ENCODE results near the gene THAP4. TPM values are rescaled to one million over a fixed set of nuclear protein-coding genes. Genes with fewer than 3 reads are reported as not detected.

Gene THAP4
- total RNA-seq, 2 experiments from 2014 or later: 45.1 to 48.9 TPM

DNA sequence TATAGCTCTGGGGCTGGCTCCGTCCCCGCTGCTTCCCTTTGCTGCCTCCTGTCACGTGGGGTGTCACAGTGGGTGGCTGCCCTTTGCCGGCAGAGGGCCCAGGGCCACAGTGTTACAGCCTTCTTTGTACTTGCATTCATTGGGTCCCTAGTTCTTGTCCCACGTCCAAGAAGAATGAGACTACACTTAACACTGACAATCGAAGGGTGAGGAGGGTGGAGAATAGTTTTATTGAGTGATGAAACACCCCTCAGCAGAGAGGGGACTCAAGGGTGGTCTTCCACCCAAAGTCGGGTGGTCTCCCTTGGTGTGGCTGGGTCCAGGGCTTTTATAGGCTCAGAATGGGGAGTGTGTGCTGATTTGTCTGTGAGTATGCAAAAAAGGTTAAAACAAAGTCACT lies 2.4 kb upstream of the THAP4 start:
- peak overlapping the region; percentile 7 for H3K27ac Mint-ChIP-seq
- intact Hi-C loops (cut with micrococcal nuclease): no loop called here
- ChIA-PET POLR2A (no interaction called here), CTCF (no interaction called here)
- ATAC-seq: no peak
- H3K36me3 Mint-ChIP-seq (ENCODE audit: low read depth): peaks cover 30% of the 10 kb centered on the region
- no peaks in the 10 kb centered on the region for H3K9me3 Mint-ChIP-seq
- peaks cover 56% of the 10 kb centered on the region for H3K4me1 Mint-ChIP-seq (ENCODE audit: low read depth)
- TF ChIP-seq, protein P1, sequence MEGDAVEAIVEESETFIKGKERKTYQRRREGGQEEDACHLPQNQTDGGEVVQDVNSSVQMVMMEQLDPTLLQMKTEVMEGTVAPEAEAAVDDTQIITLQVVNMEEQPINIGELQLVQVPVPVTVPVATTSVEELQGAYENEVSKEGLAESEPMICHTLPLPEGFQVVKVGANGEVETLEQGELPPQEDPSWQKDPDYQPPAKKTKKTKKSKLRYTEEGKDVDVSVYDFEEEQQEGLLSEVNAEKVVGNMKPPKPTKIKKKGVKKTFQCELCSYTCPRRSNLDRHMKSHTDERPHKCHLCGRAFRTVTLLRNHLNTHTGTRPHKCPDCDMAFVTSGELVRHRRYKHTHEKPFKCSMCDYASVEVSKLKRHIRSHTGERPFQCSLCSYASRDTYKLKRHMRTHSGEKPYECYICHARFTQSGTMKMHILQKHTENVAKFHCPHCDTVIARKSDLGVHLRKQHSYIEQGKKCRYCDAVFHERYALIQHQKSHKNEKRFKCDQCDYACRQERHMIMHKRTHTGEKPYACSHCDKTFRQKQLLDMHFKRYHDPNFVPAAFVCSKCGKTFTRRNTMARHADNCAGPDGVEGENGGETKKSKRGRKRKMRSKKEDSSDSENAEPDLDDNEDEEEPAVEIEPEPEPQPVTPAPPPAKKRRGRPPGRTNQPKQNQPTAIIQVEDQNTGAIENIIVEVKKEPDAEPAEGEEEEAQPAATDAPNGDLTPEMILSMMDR (IDR thresholded peaks at IDR 0.05): no peak
- H3K27me3 Mint-ChIP-seq: no peaks in the 10 kb centered on the region
- peak overlapping the region; percentile 97 for H3K4me3 Mint-ChIP-seq
- DNase-seq: no peak

DNA sequence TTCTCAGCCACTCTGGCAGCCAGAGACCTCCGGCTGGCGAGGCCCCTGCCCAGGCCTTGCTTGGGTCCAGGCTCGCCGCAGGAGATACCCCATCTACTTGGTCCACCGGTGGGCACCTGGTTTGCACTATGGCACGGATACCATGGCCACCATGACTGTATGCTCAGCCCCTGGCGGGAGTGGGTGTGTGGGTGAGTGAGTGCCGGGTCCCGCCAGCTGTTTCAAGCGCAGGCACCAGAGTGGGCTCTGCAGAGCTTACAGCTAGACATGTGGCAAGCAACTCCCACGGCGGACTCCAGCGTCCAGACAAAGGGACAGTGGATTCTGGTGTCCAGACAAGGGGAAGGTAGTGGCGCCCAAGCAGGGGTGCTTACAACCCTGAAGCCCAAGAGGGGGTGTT lies 2.0 kb upstream of the THAP4 start:
- POLR2A ChIA-PET: interaction anchor here (0.6 to 1.0 kb wide), 2 partner anchors 60 to 199 kb away, joined by 3 read pairs; no protein-coding TSS in a partner anchor
- CTCF ChIA-PET: interaction anchor here (1.2 to 2.0 kb wide), 4 partner anchors 22 to 240 kb away, joined by 3 to 7 read pairs (median 4); no protein-coding TSS in a partner anchor
- peak overlapping the region; percentile 15 for H3K27ac Mint-ChIP-seq
- ATAC-seq (no peak), DNase-seq (no peak)
- peaks cover 28% of the 10 kb centered on the region for H3K36me3 Mint-ChIP-seq (ENCODE audit: low read depth)
- H3K4me3 Mint-ChIP-seq: peak overlapping the region; percentile 97
- TF ChIP-seq, protein P1 (IDR thresholded peaks at IDR 0.05): no peak
- intact Hi-C loops (cut with micrococcal nuclease): no loop called here
- H3K4me1 Mint-ChIP-seq (ENCODE audit: low read depth): peaks cover 55% of the 10 kb centered on the region
- H3K27me3 Mint-ChIP-seq: no peaks in the 10 kb centered on the region
- no peaks in the 10 kb centered on the region for H3K9me3 Mint-ChIP-seq

DNA sequence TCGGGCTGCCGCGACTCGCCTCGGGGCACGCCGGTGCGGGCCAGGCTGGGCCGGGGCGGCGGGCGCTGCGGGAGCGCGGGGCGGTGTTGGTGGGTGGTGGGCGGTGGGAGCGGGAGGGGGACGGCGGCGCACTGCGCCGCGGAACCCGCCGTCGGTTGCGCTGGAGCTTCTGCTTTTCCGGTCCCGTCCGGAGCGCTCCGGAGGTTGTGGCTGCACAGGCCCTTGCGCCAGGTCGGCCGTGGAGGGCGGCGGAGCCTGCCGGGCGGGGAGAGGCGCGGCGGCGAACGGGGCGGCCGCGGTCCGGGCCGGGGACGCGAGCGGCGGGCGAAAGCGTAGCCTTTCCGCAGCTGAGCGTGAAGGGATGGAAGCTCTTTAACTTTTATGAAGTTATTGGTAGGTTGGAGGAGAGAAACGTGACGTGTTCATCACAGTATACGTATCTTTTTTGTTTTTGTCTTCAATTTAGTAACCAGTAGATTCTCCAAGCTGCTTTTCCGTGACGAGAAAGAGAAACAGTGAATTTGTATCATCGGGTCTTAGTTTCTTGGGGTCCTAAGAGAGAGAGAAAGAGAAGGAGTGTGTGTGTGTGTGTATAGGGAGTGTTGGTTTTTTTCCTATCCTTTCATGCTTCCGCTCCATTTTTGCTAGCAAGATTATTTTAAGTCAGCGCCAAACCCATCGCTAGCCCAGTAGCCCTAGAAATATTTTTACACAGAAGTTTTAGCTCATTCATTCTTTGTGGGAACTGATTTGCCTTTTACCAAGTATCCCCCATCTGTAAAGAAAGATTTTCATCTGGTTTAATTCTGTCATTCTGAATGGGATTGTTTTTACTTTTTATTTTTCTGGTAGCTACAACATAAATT lies 1.1 kb upstream of the THAP4 start:
- peak overlapping the region; percentile 92 for H3K27ac Mint-ChIP-seq
- TF ChIP-seq, protein P1 (IDR thresholded peaks at IDR 0.05): no peak
- peak overlapping the region; percentile 97 for H3K4me3 Mint-ChIP-seq
- DNase-seq (peak; percentile 47), ATAC-seq (peak; percentile 31)
- H3K27me3 Mint-ChIP-seq: no peaks in the 10 kb centered on the region
- POLR2A ChIA-PET: interaction anchor here (0.6 to 1.6 kb wide), 8 partner anchors 11 to 200 kb away, joined by 3 to 7 read pairs (median 3); no protein-coding TSS in a partner anchor
- intact Hi-C loops (cut with micrococcal nuclease): no loop called here
- H3K9me3 Mint-ChIP-seq: no peaks in the 10 kb centered on the region
- CTCF ChIA-PET: interaction anchor here (0.9 to 2.0 kb wide), 6 partner anchors 20 to 241 kb away, joined by 3 to 7 read pairs (median 3); no protein-coding TSS in a partner anchor
- H3K4me1 Mint-ChIP-seq (ENCODE audit: low read depth): peaks cover 54% of the 10 kb centered on the region
- H3K36me3 Mint-ChIP-seq (ENCODE audit: low read depth): peaks cover 31% of the 10 kb centered on the region

DNA sequence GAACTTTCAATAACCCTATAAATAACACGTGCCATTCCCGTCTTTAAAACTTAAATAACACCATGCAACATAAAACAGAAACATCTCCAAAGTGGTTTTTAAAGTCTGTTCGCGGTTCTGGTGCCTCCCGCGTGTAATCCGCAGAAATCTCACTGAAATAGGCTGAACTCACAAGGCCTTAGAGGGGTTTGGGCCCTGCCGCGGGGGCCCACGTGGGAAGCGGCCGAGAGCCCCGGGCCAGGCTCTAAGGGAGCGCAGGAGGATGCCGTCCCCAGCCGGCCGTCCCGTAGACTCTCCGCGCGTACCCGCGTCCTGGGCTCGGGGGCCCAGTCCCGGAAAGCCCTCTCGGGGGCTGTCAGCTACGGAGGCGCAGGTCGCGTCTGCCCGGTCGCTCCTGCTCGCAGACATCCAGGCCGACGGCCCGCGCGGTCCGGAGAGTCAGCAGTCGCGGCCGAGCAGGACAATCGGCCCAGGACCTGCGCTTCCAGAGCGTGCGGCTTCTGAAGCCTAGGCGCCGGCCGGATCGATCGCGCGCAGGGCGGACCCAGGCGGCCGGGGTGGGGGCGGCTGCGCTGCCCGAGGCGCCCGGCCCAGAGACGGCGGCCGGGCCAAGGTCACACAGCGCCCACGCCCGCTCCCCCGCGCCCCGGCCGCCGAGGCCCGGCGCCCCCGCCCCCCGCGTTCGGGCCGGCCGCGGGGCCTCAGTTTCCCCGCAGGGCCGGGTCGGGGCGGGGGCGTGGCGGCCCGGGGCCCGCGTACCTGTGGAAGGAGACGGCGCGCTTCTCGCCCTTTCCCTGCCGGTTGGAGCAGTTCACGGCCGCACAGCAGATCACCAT lies 558 bp downstream of the THAP4 start:
- H3K4me1 Mint-ChIP-seq (ENCODE audit: low read depth): peaks cover 48% of the 10 kb centered on the region
- intact Hi-C loops (cut with micrococcal nuclease): no loop called here
- ChIA-PET POLR2A (interaction anchor here (1.0 to 3.4 kb wide), 4 partner anchors 13 to 192 kb away, joined by 3 to 10 read pairs (median 5); no protein-coding TSS in a partner anchor), CTCF (no interaction called here)
- no peaks in the 10 kb centered on the region for H3K27me3 Mint-ChIP-seq
- peak overlapping the region; percentile 84 for H3K4me3 Mint-ChIP-seq
- peaks cover 39% of the 10 kb centered on the region for H3K36me3 Mint-ChIP-seq (ENCODE audit: low read depth)
- no peaks in the 10 kb centered on the region for H3K9me3 Mint-ChIP-seq
- TF ChIP-seq, protein P1 (IDR thresholded peaks at IDR 0.05): no peak
- peak overlapping the region; percentile 82 for H3K27ac Mint-ChIP-seq
- DNase-seq (peak; percentile 48), ATAC-seq (peak; percentile 49)
